ENCODE data around the gene MTX1.
A peak's percentile ranks its signal among the peaks of the same experiment; 100 is the strongest.
"Not testable (repeated sequence)": the region's sequence is repeated elsewhere in the genome, so short reads cannot be mapped to it uniquely, and the experiment has no call there.

The MTX1 gene, protein sequence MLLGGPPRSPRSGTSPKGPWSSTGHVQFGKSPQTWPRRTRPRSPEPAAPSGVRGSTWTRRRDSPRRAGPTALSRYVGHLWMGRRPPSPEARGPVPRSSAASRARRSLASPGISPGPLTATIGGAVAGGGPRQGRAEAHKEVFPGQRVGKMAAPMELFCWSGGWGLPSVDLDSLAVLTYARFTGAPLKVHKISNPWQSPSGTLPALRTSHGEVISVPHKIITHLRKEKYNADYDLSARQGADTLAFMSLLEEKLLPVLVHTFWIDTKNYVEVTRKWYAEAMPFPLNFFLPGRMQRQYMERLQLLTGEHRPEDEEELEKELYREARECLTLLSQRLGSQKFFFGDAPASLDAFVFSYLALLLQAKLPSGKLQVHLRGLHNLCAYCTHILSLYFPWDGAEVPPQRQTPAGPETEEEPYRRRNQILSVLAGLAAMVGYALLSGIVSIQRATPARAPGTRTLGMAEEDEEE

DNA sequence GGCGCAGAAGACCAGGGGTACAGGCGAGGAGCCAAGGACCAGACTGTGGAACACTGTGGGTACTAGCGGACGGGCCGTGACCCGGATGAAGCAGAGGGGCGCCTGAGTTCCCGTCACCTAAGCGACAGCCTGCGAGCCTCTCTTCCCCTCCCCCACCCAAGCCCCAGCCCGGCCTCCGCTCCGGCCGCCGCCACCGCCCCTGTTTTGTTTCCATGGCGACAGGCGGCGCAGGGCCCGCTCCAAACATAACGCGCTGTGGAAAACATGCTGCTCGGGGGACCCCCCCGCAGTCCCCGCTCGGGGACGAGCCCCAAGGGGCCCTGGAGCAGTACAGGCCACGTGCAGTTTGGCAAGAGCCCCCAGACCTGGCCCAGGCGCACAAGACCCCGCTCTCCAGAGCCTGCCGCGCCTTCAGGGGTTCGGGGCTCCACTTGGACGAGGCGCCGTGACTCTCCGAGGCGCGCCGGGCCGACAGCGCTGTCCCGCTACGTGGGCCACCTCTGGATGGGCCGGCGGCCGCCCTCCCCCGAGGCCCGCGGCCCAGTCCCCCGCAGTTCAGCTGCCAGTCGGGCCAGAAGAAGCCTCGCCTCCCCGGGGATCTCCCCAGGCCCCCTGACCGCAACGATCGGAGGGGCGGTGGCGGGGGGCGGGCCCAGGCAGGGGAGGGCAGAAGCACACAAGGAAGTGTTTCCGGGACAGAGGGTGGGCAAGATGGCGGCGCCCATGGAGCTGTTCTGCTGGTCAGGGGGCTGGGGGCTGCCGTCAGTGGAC lies at the start of gene MTX1:
Gene MTX1, plus strand, starts transcription at position 155 of the 771 bp plus-strand sequence. Its CDS starts 110 bp downstream, at position 265.
- ATAC-seq (peak; percentile 85), DNase-seq (peak; percentile 94)

DNA sequence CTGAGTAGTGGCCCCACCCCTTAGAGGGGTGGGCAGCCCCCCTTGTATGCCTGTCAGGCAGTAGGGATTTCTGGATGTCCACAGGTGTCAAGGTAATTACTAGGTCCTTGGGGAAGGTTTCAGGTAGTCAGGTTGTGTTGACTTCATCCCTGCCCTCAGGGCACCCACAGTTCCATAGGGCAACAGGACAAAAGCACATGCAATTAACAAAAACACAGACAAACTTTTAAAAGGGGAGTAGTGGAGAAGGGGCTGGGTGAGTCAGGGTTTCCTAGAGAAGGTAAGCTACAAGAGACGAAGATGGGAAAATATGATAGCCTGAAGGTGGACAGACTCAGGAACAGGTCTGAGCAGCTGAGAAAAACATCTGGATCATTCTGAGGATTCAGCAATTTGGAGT lies 49.5 kb upstream of the MTX1 start:
- DNase-seq: no peak

DNA sequence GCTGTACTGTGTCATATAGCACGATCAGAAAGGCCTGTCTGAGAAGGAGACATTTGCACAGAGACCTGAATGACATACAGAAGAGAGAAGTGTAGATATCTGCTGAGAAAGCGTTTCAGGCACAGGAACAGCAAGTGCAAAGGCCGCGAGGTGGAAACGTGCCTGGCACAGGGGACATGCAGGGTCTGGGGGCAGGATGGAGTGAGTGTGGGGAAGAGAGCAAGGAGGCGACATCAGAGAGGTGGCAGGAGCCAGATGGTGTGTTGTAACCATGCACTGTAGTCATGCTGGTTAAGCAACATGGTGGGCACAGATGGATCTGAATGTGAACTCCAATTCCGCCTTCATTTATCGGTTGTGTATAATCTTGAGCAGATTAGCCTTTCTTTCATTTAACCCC lies 48.4 kb upstream of the MTX1 start:
- ATAC-seq (peak; percentile 52), DNase-seq (no peak)

More for the DNA sequence above, 49.5 kb upstream of the MTX1 start:
- ATAC-seq: no peak

DNA sequence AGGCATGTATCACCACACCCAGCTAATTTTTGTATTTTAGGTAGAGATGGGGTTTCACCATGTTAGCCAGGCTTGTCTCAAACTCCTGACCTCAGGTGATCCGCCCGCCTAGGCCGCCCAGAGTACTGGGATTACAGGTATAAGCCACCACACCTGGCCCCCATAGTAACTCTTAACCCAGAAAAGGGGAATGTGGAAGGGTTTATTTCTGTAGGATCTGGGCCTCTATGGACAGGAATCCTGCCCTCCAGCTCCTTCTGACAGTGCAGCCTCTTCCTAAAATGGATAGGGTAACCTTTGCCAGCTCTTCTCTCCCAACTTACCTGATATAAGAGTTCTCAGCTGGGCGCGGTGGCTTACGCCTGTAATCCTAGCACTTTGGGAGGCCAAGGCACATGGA lies 45.9 kb upstream of the MTX1 start:
- not testable (repeated sequence) for DNase-seq, ATAC-seq

DNA sequence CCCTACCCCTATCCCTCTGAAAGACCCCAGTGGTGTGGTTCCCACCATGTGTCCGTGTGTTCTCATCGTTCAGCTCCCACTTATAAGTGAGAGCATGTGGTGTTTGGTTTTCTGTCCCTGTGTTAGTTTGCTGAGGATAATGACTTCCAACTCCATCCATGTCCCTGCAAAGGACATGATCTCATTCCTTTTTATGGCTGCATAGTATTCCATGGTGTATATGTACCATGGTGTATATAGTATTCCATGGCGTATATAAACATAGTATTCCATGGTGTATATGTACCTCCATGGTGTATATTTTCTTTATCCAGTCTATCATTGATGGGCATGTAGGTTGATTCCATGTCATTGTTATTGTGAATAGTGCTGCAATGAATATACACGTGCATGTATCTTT lies 44.7 kb upstream of the MTX1 start:
- ATAC-seq, DNase-seq: not testable (repeated sequence)

DNA sequence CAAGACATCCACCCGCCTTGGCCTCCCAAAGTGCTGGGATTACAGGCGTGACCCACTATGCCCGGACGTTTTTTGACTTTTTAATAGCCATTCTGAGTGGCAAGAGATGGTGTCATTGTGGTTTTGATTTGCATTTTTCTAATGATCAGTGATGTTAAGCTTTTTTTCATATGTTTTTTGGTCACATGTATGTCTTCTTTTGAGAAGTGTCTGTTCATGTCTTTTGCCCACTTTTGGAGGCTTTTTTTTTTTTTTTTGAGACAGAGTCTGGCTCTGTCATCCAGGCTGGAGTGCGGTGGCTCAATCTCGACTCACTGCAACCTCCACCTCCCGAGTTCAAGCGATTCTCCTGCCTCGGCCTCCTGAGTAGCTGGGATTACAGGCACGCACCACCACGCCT lies 43.9 kb upstream of the MTX1 start:
- ATAC-seq: not testable (repeated sequence)

DNA sequence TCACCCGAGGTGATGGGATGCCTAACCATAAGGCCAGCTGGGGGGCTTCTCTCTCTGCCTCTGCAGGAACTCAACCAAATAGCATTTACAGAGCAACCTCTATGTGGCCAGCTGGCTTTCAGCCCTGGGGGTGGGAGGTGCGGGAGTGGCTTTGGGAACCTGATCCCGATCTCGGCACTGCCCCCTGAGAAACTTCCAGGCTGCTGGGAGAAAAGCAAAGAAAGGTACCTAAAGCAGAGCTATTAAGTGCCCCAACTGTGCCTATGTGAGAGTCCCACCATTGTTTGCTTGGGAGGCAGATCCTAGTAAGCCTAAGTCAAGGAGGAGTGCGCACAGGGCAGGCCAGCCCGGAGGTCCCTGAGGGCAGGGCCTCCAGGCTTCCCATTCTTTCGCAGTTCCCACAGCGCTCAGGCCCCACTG lies 42.4 kb upstream of the MTX1 start:
- ATAC-seq: no peak
- no peak for DNase-seq

More for the DNA sequence above, 43.9 kb upstream of the MTX1 start:
- not testable (repeated sequence) for DNase-seq

DNA sequence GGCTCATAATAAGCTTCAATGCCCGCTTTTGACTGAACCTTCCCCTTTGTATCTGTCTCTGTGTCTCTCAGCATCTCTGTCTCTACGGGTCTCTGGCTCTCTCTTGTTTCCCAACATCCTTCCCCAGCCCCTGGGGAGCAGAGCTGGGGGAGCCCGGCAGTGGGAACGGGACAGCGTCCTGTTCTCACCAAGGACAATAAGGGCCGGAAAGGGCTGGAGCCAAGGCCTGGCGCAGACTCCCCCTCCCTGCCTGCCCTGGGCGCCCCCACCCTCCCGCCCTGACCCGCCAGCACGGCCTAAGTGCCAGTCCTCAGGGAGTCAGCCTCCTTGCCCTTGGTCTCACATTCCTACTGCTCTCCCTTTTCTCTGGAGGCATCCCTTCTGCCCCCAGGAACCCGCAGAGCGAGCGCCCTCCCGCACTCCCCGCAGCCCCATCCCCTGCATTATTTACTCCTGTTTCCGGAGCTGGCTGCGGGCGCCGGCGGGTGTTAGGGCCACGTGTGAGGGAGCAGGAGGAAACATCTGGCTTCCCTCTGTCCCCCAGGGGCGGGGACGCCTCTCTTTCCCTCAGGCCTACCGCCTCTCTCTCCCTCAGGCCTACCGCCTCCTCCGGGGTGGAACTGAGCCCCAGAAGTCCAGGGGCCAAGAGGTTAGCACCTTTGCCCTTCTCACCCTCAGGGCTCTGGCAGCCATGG lies 41.9 kb upstream of the MTX1 start:
- ATAC-seq: no peak

DNA sequence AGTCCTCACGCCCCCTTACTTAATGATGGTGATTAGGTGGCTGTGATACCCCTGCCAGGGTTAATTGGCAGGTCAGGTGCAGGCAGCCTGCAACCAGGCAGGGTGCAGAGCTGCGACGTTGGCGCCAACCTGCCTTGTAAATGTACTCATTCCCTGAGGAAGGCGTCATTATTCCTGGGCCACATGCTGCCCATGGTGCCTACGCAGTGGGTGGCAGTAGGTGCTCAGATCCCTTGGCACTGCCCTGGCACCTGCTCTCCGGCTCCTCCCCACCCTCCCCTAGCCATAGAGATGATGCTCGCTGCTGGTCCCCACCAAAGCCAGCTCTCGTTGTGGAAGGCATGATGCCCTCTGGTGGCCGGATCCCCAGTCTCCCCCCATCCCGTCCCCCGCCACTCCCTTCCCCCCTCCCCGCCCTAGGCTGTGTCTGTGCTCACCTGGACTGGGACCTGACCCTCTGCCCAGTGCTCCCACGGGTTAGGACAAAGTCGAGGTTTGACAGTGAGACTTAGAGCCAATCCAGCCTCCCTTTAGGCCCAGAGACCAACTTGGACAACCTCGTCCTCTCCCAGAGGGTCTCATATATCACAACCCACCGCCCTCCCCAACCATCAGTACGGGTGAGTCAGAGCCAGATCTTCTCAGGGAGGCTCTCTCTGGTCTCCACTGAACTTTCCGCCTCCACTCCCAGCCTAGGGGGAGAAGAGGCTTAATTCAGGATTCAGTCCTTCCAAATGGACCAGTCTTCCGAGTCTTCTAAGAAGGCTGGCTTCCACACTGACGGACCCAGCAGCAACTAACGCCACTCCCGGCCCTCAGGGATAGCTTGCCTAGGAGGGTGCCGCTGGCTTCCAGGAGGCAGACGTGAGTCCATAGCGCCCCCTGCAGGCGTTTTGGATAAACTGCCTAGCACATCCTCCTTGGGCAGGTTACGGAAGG lies 41.1 kb upstream of the MTX1 start:
- ATAC-seq (peak; percentile 80), DNase-seq (peak; percentile 90)

More for the DNA sequence above, 41.9 kb upstream of the MTX1 start:
- DNase-seq: no peak

DNA sequence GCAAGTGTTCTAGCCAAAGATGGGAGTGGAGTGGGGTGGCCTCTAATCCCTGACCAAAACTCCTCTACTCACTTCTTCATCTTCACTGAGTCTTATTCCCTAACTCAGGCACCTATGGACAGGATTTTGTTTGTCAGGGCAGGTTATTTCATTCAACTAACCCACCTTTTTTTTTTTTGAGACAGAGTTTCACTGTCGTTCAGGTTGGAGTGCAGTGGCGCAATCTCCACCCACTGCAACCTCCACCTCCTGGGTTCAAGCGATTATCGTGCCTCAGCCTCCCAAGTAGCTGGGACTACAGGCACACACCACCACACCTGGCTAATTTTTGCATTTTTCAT lies 40.4 kb upstream of the MTX1 start:
- not testable (repeated sequence) for ATAC-seq, DNase-seq

DNA sequence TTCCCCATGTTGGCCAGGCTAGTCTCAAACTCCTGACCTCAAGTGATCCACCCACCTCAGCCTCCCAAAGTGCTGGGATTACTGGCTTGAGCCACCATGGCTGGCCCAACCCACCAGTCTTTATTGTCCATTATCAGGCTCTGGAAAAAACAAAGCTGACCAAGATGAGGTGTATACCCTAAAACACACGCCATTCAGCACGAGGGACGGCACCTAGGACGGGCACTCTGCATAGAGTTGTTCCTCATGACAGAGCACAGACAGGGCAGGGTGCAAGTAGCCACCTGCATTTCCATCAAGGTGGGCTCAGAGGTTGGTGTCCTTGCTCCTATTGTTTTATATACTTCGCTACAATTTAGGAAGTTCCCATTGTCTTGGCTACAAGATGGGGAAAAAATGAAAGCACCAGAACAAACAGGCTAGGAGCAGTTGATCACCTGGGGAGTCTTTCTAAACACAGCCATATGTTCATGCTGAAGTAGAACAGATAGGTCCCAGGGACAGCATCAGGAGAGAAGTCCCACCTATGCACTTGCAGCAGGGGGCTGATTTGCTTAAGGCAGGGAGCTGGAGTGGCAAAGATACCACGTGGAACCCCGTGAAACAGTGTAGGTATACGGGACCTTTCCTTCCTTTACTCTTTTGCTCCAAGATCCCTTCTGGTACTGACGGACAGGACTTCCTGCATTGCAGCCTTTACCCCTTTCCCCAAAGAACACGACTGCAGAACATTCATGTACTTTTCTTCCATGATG lies 39.9 kb upstream of the MTX1 start:
- no peak for ATAC-seq
- no peak for DNase-seq

DNA sequence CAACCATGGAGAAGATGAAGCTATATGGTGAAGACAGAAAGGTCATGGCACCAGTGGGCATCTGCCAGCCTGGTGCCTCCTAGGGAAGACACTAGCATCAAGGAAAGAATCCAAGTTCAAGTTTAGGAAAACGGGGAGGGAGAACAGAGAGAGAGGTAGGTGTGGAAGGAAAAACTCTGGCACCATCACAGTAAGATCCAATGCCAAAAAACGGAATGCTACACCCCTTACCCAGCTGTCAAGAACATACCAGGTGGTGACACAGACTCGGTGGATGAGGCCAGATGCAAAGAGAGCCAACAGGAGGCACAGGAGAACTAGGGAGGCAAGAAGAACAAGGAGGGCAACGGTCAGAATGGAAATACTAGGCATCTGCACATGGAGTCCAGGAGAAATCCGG lies 39.0 kb upstream of the MTX1 start:
- ATAC-seq (no peak), DNase-seq (no peak)

DNA sequence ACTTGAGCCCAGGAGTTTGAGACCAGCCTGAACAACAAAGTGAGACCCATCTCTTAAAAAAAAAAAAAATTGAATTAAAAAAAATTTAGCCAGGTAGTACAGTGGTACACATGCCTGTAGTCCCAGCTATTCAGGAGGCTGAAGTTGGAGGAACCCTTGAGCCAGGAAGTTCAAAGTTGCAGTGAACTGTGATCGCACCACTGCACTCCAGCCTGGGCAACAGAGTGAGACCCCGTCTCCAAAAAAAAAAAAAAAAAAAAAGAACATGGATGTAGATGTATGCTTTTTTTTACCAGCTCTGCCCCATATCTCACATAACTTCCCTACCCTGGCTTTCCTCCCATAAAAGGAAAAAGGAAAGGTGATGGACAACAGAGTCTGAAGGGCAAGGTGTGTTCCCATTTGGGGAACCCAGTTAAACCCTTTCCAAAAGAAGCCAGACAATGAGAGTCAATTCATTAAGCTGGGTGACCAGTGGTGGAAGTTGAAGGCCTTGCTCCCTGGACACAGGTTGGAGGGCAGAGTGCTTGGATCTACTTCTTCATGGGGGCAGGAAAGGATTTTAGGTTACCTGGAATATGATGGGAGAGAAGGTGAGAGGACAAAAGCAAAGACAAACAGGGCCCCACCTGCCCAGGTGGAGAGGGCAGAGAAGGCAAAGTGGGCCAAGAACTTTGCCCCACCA lies 38.3 kb upstream of the MTX1 start:
- ATAC-seq: no peak
- no peak for DNase-seq

DNA sequence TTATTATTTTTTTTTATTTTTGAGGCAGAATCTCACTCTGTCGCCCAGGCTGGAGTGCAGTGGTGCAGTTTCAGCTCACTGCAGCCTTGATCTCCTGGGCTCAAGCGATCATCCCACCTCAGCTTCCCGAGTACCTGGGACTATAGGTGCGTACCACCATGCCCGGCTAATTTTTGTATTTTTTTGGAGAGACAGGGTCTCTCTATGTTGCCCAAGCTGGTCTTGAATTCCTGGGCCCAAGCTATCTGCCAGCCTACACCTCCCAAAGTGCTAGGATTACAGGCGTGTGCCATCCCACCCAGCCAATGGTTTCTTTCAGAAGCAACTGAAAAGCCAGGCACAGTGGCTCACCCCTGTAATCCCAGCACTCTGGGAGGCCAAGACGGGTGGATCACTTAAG lies 37.7 kb upstream of the MTX1 start:
- ATAC-seq (no peak), DNase-seq (no peak)

DNA sequence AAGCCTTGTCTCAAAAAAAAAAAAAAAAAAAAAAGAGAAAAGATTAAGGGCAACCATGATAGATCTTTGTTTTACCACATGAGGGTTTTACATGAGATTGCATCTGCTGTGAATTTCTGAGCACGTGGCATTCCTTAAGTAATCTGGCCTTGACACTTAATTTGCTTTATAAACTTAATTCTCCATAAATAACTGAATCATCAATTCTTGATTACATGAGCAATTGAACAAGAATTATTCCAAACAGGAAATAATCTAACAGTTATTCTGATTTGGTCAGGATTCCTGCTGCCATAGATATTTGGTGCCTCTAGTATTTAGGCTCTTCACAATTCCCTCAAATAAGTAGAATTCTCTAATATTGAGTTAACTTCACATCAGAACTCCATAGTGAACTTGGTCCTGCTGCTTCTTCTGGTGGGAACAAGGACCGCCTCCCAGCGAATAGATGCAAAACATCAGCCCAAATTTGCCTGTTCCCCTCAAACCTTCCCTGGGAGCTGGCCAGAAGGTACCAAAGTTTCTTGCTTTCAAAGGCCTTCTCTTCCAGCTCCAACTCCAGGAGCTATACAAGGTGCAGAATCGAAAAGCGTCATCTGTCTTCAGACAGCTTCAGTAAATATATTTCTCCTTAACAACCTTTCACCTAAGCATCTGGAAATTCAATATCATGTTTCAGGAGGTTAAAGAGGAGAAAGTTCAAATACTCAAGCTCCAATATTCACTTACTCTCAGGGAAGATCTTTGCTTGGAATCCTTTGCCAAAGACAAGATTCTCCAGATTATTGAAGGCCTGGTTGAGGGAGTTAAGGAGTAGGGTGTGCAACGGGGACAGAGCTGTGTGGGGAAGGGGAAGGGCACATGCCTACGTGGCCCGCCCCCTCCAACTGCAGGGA lies 36.4 kb upstream of the MTX1 start:
- ATAC-seq (peak; percentile 14), DNase-seq (no peak)

DNA sequence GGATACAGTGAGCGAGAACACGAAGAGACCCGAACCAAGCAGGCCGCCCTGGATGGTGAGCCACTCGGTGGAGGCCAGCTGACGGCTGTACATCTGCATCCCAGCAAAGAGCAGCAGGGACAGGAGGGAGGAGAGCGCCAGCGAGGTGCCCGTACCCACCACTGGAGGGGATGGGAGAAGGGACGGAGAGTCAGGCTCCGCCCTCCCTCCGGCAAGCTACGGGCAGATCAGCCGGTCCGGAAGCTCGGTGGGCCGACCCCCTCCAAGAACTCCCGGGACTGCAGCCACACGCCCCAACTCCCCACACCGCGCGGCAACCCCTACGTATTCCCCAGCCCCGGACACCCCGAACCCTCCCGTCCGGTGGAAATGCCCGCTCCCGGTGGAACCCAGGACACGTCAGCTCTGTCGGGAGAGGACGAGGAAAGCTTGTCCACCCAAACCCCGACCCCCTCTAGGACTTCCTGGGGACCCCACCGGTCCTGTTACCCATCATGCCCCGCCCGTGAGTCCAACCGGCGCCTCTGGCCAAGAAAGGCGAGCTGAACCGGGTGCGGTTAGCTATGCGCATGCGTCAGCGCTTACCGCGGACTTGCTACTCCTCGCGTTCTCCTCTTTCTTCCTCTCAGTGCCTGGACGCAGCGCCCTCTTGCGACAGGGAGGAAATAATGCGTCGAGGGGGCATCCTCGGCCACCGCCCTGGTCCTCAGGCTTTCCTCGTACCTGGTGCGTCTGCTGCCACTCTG lies 35.6 kb upstream of the MTX1 start, which contains the start of gene KRTCAP2:
Gene KRTCAP2, minus strand, starts transcription at position 573 of the 746 bp plus-strand sequence. Its CDS starts 80 bp downstream, at position 493.
- peak; percentile 78 for ATAC-seq

DNA sequence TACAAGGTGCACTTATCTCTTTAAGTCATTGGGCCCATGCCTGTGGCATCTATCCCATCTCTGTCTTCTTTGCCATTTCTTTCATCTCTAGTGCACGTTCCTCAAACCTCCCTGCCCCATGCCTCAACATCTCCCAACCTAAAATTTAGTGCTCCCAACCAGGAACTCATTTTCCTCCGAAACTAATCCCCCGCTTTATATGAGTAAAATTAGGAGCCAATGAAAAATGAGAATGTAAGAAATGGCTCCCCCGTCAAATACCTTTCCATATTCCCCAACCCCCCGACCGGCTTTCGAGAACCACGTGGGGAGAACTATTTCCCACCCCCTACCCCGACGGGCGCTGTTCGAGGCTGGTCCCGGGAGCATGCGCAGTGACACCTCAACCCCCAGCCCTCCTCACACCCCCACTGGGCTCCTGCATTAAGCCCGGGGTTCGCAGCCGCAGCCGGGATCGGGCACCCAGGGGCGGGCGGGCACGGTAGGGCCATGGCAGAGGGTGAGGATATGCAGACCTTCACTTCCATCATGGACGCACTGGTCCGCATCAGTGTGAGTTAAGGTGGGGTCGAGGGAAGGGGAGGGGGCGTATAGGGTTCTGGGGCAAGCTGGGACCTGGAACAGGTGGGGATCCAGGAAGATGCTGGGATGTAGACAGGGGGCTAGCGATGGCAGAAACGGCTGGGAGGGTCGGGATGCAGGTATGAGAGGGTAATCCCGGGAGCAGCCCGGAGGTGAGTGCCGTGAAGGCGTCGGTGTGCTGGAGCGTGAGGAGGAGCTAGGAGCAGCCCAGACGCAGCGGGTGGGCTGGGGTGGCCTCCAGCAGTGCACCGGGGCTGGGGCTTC lies 34.8 kb upstream of the MTX1 start, which contains the start of gene TRIM46:
Gene TRIM46, plus strand, starts transcription at position 372 of the 846 bp plus-strand sequence. Its CDS starts 118 bp downstream, at position 490.
- DNase-seq: peak; percentile 79
- peak; percentile 42 for ATAC-seq

More for the DNA sequence above, 35.6 kb upstream of the MTX1 start, which contains the start of gene KRTCAP2:
- peak; percentile 96 for DNase-seq

All from stimulated activated naive CD8-positive, alpha-beta T cell treated with anti-CD3 and anti-CD28 coated beads, Interleukin-15, Interleukin-2, amounts not matched to agents 100 U/mL and 50 U/mL, for 24 hours (primary cell).